Esophagus muscularis mucosa (tissue), 4 donors: ENCODE measurements around the gene SENP6.

Experiments used
- CTCF ChIP-seq, 3 experiments: fragments of 200-600 bp in 2 of 3; fragments of 450-650 bp in 1 of 3; sonication (generic) in 2 of 3; IDR thresholded peaks; one replicate each; pipeline ENCODE4 v1.5.1; 2017 to 2019; ENCODE audit warnings: antibody characterized with exemption in 3 of 3, mild to moderate bottlenecking in 2 of 3, moderate library complexity in 1 of 3
- EP300 ChIP-seq: sonication (generic); formaldehyde crosslinking; IDR thresholded peaks from one replicate; pipeline ENCODE4 v1.6.1; 2017; ENCODE audit warnings: antibody characterized with exemption
- POLR2A ChIP-seq: fragments of 450-650 bp; IDR thresholded peaks from one replicate; pipeline ENCODE4 v1.6.1; 2017; ENCODE audit warnings: antibody characterized with exemption, moderate library complexity, mild to moderate bottlenecking, low read depth

GRCh38 chr6:75612434-75612833 is 10.8 kb downstream of the SENP6 start:
- no peak for TF ChIP-seq CTCF (IDR thresholded peaks at IDR 0.05)
- TF ChIP-seq EP300: no peak
- TF ChIP-seq POLR2A: no peak
